Stomach (tissue), 9 donors: ENCODE data around the gene MIPOL1. TPM values are rescaled to one million over a fixed set of nuclear protein-coding genes. Genes with fewer than 3 reads are reported as not detected.

ENCODE experiments used
- DNase-seq, 2 donors: peaks; one replicate each; pipeline versions ENCODE4 v3.0.0 to v3.0.0-alpha.2; 2013 to 2019
- H3K27ac ChIP-seq, 5 donors: fragments of 200-600 bp in 4 of 5; sonication (generic) in 4 of 5; one replicate each; pipeline ENCODE4 v1.5.1; 2013 to 2019; ENCODE audit warnings: mild to moderate bottlenecking in 1 of 5, moderate library complexity in 1 of 5
- H3K27me3 ChIP-seq, 3 donors: fragments of 200-600 bp; sonication (generic); one replicate each; pipeline ENCODE4 v1.5.1; 2017 to 2019; ENCODE audit warnings: mixed run types in 1 of 3
- H3K36me3 ChIP-seq, 4 donors: fragments of 200-600 bp; sonication (generic); 1 replicate in 3 of 4; 2 replicates in 1 of 4; pipeline ENCODE4 v1.5.1; 2016 to 2019
- H3K4me1 ChIP-seq, 4 donors: fragments of 200-600 bp; sonication (generic); one replicate each; pipeline ENCODE4 v1.5.1; 2016 to 2019
- H3K4me3 ChIP-seq, 4 donors: fragments of 200-600 bp; sonication (generic) in 3 of 4; one replicate each; pipeline ENCODE4 v1.5.1; 2016 to 2019; ENCODE audit warnings: mild to moderate bottlenecking in 1 of 4
- H3K9me3 ChIP-seq, 4 donors: fragments of 200-600 bp; sonication (generic); one replicate each; pipeline ENCODE4 v1.5.1; 2016 to 2019
- EP300 ChIP-seq: sonication (generic); formaldehyde crosslinking; IDR thresholded peaks from one replicate; pipeline ENCODE4 v1.6.1; 2017; ENCODE audit warnings: antibody characterized with exemption
- POLR2A ChIP-seq, 4 donors: fragments of 450-650 bp; IDR thresholded peaks; one replicate each; pipeline ENCODE4 v1.6.1; 2016; ENCODE audit warnings: antibody characterized with exemption in 4 of 4, control low read depth in 2 of 4, mild to moderate bottlenecking in 1 of 4, moderate library complexity in 1 of 4
- POLR2AphosphoS5 ChIP-seq, 3 donors: sonication (generic); formaldehyde crosslinking; IDR thresholded peaks; one replicate each; pipeline ENCODE4 v1.6.1; 2016; ENCODE audit warnings: antibody characterized with exemption in 3 of 3
- WGBS, 5 donors: extraction: QIAGEN DNeasy Blood & Tissue Kit in 3 of 5; methylation state at CpG; one replicate each; pipeline versions ENCODE4 v1.1.5 to v1.1.7; 2013 to 2018; 5-methylcytosine and 5-hydroxymethylcytosine counted together
- intact Hi-C: fragments of 100-400 bp; cut with DNase I; formaldehyde crosslinking; loops from one replicate; pipeline ENCODE4 v1.15.1; 2023; ENCODE audit warnings: low total_unique reads
- polyA plus RNA-seq, 3 donors: library from polyadenylated mRNA; stranded (reverse); fragments of 200-250 nt; gene quantifications; one replicate each; pipeline ENCODE4 v1.2.3, GENCODE V29; 2013
- small RNA-seq, 4 donors: library from RNA; depleted of rRNA; stranded (forward); fragments of <200 nt; gene quantifications; one replicate each; pipeline ENCODE3, GENCODE V24; 2016
- total RNA-seq, 5 donors: library from RNA; depleted of rRNA; stranded (reverse); fragments of >200 nt; gene quantifications; one replicate each; pipeline versions ENCODE4 v1.1.0 to v1.2.3, GENCODE V29; 2014 to 2016
- TF ChIP-seq, protein P1 (sequence below), 7 experiments: fragments of 450-650 bp in 4 of 7; fragments of 200-600 bp in 3 of 7; sonication (generic) in 3 of 7; IDR thresholded peaks; one replicate each; pipeline ENCODE4 v1.5.1; 2016 to 2019; ENCODE audit warnings: antibody characterized with exemption in 7 of 7, control low read depth in 2 of 7, mild to moderate bottlenecking in 1 of 7
- donor health status: healthy with polysubstance abuse.
- donor health status: Bipolar disorder and iron deficiency.
- donor health status: healthy.

MIPOL1 gene
- total and polyA plus RNA-seq, 8 donors, result 2.2 to 133 (median 15.8) TPM

DNA sequence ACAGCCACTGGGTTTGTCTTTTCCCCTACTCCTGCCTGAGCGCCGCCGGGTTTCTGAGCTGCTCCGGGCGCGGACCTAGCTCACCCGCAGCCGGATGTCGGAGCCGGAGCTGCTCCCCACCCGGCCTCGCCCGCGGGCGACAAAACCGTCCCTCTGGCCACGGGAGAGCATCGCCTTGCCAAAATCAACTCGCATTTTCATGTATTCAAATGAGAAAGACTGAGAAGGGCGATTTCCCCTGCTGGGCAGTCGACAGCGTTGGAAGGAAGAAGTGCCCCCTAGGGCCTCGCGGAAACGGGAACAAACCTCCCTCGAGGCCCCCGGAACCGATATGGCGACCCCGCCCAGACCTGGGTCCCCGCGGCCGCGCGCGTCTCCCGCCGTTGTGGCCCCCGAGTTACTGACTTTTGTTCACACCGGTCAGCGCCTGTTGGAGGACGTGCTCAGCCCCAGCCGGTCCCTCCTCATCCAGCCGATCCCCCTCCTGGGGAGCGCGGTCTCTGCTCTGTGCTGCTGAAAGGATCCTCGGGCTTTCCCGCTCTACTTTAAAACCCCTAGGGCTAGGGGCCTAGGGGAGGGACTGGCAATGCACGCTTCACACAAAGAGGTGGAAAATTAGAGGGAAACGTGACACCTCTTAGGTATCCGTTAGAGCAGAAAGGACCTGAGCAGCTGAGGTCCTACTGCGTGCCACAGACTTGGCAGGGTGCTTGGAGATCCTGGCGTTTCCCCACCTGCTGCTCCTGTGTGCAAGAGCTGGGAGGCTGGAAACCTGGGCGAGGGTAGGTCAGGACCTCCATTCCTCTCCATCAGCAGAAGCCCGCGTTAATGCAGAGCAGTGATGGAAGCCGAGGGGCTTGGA lies 402.0 kb downstream of the MIPOL1 start:
- peak overlapping the region; percentile 86 to 95 (median 92) for H3K27ac ChIP-seq
- H3K9me3 ChIP-seq, result no peaks in the 10 kb centered on the region
- WGBS, 5 donors, result 2 to 7% (median 3%) methylated on average over 52 to 57 of the region's 57 CpGs
- peak overlapping the region; percentile 29 to 67 (median 34) for H3K4me3 ChIP-seq
- H3K27me3 ChIP-seq, result peaks cover 7 to 98% (median 72%) of the 10 kb centered on the region in 3 donors
- peaks cover 41 to 54% (median 47%) of the 10 kb centered on the region in 4 donors for H3K4me1 ChIP-seq
- TF ChIP-seq, protein P1, sequence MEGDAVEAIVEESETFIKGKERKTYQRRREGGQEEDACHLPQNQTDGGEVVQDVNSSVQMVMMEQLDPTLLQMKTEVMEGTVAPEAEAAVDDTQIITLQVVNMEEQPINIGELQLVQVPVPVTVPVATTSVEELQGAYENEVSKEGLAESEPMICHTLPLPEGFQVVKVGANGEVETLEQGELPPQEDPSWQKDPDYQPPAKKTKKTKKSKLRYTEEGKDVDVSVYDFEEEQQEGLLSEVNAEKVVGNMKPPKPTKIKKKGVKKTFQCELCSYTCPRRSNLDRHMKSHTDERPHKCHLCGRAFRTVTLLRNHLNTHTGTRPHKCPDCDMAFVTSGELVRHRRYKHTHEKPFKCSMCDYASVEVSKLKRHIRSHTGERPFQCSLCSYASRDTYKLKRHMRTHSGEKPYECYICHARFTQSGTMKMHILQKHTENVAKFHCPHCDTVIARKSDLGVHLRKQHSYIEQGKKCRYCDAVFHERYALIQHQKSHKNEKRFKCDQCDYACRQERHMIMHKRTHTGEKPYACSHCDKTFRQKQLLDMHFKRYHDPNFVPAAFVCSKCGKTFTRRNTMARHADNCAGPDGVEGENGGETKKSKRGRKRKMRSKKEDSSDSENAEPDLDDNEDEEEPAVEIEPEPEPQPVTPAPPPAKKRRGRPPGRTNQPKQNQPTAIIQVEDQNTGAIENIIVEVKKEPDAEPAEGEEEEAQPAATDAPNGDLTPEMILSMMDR (IDR thresholded peaks at IDR 0.05), result no peak
- TF ChIP-seq POLR2AphosphoS5 (IDR thresholded peaks at IDR 0.05) (no peak), EP300 (no peak), POLR2A (IDR thresholded peaks at IDR 0.05) (no peak)
- DNase-seq, result peak in 1 of 2 donors; percentile 57
- H3K36me3 ChIP-seq, result no peaks in the 10 kb centered on the region
- intact Hi-C loops, result no loop called here

DNA sequence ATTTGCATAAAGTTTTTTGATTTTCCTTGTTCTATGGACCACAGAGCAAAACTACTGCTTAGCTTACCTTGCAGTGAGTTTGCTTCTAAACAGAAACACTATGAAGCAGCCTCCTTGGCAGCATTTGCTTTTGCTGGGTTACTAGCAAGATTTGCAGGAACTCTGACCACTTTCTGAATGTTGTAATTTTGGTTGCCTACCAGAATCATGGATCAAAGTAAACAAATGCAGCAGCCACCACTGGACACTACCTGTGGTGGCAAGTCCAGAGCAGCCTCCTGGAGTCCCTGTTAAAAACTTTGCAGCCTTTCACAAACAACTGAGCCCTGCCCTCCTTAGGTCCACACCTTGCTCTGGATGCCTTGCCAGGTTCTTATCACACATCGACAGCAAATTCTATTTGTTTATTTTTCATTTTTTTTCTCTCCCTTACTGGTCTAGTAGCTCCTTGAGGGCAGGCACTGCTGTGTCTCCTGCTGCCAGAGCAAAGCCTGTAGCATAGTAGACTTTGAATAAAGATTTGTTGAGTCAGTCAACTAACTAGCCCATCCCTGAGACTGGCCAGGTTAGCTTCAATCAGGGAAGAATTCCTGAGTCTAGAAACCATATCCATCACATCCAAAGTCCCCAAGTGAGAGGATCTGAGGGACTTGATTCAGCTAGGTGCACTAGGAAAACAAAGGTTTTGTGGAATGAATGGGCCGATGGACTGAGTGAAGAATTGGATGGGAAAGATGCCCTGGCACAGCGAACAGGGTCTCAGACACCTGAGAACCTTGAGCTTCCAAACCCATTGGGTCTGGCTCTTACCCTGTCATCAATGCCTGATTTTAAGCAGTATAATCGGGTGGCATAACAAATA lies 403.4 kb downstream of the MIPOL1 start:
- Histone ChIP-seq H3K27me3 (peaks cover 7 to 85% (median 60%) of the 10 kb centered on the region in 3 donors), H3K9me3 (no peaks in the 10 kb centered on the region), H3K4me1 (peaks cover 31 to 43% (median 36%) of the 10 kb centered on the region in 4 donors), H3K27ac (peak overlapping the region in 3 of 5 donors; percentile 17 to 86 (median 32)), H3K4me3 (no peak overlapping the region), H3K36me3 (no peaks in the 10 kb centered on the region)
- DNase-seq, result peak; percentile 58
- intact Hi-C loops, result no loop called here
- 49 to 60% (median 50%) methylated on average over 4 of the region's 4 CpGs for WGBS, 5 donors
- no peak for TF ChIP-seq POLR2A (IDR thresholded peaks at IDR 0.05)

DNA sequence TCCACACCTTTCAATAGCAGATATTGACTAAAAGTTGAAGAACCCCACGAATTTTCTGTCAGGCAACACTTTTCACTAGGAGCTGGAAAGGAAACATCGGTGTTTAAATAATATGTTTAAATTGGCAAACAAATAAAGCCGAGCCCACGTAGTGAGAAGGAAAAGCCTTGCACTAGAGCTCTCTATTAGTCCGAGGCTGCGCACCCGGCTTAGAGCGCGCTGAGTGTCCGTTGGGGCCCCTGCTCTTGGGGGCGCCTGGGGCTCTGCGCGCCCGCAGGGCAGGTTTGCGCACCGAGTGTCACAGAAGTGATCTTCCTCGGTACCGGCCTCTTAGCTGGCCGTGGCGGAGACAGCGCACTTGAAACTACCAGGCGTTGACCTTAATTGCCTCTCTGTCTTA lies 404.1 kb downstream of the MIPOL1 start:
- no peak for DNase-seq

More for the DNA sequence above, 404.1 kb downstream of the MIPOL1 start:
- intact Hi-C loops, result no loop called here
- Histone ChIP-seq H3K27me3 (peaks cover 7 to 78% (median 55%) of the 10 kb centered on the region in 3 donors), H3K4me3 (no peak overlapping the region), H3K27ac (no peak overlapping the region), H3K36me3 (no peaks in the 10 kb centered on the region), H3K9me3 (no peaks in the 10 kb centered on the region), H3K4me1 (peaks cover 30 to 39% (median 34%) of the 10 kb centered on the region in 4 donors)
- 24 to 55% (median 53%) methylated on average over 22 of the region's 22 CpGs for WGBS, 5 donors
- TF ChIP-seq EP300 (no peak), POLR2A (IDR thresholded peaks at IDR 0.05) (no peak), POLR2AphosphoS5 (IDR thresholded peaks at IDR 0.05) (no peak)
- TF ChIP-seq, protein P1 (IDR thresholded peaks at IDR 0.05), result no peak

Small RNA genes lying within 50 kb of the gene (small RNA-seq; reads per million reads assigned to genes)
- gene RNU6-273P, result 0 reads per million in 4 donors
- 0 reads per million in 4 donors for gene RNU6-886P

Other genes starting within 250 kb of the MIPOL1 start
- 1 to 10 TPM in 3 of 5 donors, not detected in 2; 1.3 to 5.4 (median 2.0) TPM for gene SLC25A21, start 25.3 kb upstream of the MIPOL1 start, total RNA-seq
- 1 to 10 TPM in 2 of 3 donors, under 1 TPM in 1; 0.40 to 1.2 (median 1.2) TPM for gene SLC25A21, start 25.3 kb upstream of the MIPOL1 start, polyA plus RNA-seq